Astrocyte of the spinal cord (primary cell): Measurements from ENCODE around the gene UBE2D4.
A peak's percentile ranks its signal among the peaks of the same experiment; 100 is the strongest.

Experiments
- DNase-seq: peaks from one replicate; pipeline ENCODE4 v3.0.0; 2011; ENCODE audit warnings: low read depth, low spot score
- H3K4me3 ChIP-seq: 2 replicates; pipeline ENCODE4 v1.5.1; 2011; ENCODE audit warnings: low read depth, mild to moderate bottlenecking, low read length, moderate library complexity
- CTCF ChIP-seq: IDR thresholded peaks from 2 replicates; pipeline ENCODE4 v1.5.1; 2012; ENCODE audit warnings: low read depth, mild to moderate bottlenecking, low read length, inconsistent platforms
- in situ Hi-C: cut with HindIII; loops from 2 replicates; pipeline ENCODE4 v1.10.0; 2017; ENCODE audit warnings: low sequenced_read_pairs

Gene UBE2D4

DNA sequence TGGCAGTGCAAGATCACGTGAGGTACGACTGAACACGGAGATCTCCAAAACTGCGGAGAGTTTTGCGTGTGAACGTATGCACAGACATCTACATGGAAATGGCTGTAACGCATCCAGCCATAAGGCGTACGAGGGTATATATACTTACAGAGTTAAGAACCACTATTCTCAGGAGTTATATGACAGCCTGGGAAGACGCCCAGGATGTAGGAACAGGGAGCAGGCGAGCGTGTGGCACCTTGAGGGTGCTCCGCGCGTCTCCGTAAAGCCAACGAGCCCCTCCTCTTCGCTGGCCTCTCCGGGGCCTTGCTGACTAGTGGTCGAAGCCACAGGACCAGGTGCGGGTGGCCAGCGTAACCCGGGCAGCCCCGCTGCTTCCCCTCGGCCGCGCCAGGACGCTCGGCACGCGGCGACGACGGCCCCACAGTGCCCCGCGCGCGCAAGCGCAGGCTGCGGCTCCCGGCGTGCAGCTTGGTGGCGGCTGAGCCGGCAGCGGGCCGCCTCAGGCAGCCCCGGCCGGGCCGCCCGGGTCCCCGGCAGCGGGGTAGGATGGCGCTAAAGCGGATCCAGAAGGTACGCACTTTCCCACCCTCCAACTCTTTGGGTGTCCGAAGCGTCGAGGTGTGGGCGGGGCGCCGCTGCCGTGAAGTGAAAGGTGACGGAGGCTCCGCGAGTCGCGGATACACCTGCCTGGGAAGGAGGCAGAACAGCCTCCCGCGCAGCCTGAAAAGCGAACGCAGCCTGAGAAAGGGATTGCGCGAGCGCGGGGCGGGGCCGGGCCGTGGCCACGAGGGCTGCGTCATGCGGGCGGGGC lies at the start of gene UBE2D4:
Gene UBE2D4 (plus strand): TSS at position 453 of the 814 bp plus-strand sequence. CDS start 97 bp downstream, at position 550.
- in situ Hi-C loops, result no loop called here
- peak within 1 kb of the TSS; percentile 63 for H3K4me3 ChIP-seq
- DNase-seq, result peak; percentile 71
- TF ChIP-seq CTCF, result no peak

GRCh38 chr7:43876976-43877745 lies 49.1 kb upstream of the UBE2D4 start:
- no peak for TF ChIP-seq CTCF
- DNase-seq, result no peak
- in situ Hi-C loops, result no loop called here
- no peak overlapping the region for H3K4me3 ChIP-seq

- DNase-seq, result no peak
- in situ Hi-C loops, result no loop called here
- no peak for TF ChIP-seq CTCF
- H3K4me3 ChIP-seq, result no peak overlapping the region
These were observed 48.0 kb upstream of the UBE2D4 start for GRCh38 chr7:43877968-43878864.

DNA sequence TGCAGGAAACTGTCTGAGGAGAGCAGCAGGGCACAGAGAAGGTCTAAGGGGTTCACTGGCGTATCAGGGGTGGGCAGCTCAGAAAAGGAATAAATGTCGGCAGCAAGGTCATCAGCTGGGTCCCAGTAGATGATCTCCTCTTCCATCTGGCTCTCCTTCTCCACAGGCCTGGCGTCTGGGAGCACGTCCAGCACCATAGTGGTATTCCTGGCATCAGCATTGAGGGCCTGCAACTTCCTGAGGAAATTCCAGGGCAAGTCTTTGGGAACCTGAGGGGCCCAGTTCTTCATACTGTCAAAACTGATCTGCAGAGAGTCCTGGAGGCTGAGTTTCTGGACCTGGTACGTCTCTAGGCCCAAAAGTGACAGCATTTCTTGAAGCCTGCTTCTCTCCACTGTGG lies 47.4 kb upstream of the UBE2D4 start:
- DNase-seq, result peak; percentile 41
- no peak for TF ChIP-seq CTCF
- in situ Hi-C loops, result no loop called here

DNA sequence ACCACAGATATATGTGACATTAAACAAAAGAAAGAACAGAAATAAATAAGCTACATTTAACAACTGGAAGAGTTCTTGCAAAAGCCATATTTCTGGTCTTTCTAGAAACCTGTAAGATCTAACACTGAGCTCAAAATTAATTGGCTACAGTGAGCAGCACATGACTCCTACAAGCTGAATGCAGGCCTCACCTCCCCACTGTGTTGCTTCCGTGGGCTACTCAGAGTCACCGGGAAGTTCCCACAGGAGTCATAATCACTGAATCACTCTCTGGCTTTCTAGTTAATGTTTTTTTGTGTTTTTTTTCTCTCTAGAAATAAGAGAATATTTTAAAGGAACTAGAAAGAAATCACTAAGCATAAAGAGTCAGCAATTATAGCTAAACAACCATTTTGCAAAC lies 46.8 kb upstream of the UBE2D4 start:
- no peak overlapping the region for H3K4me3 ChIP-seq
- in situ Hi-C loops, result no loop called here
- no peak for TF ChIP-seq CTCF
- DNase-seq, result peak; percentile 85

More for the DNA sequence above, 47.4 kb upstream of the UBE2D4 start:
- no peak overlapping the region for H3K4me3 ChIP-seq

- no peak for DNase-seq
- no peak for TF ChIP-seq CTCF
- in situ Hi-C loops, result no loop called here
- no peak overlapping the region for H3K4me3 ChIP-seq
These were observed 45.6 kb upstream of the UBE2D4 start for GRCh38 chr7:43880596-43880995.
